Measurements from ENCODE around the gene DCAF15.

The DCAF15 gene

GRCh38 chr19:13955662-13956364 lies 3.5 kb downstream of the DCAF15 start:
- no peak for TF ChIP-seq USF1 (IDR thresholded peaks at IDR 0.05)
- TF ChIP-seq TCF12 (IDR thresholded peaks at IDR 0.05; ENCODE audit: low read depth), result no peak
- no peak for TF ChIP-seq TAF1 (IDR thresholded peaks at IDR 0.05; ENCODE audit: low read depth)
- TF ChIP-seq CEBPB (IDR thresholded peaks at IDR 0.05), result no peak
- no peak for TF ChIP-seq CREB1 (IDR thresholded peaks at IDR 0.05; ENCODE audit: low read depth)
- TF ChIP-seq, protein P1, sequence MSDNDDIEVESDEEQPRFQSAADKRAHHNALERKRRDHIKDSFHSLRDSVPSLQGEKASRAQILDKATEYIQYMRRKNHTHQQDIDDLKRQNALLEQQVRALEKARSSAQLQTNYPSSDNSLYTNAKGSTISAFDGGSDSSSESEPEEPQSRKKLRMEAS (IDR thresholded peaks at IDR 0.05), result no peak
- TF ChIP-seq TEAD4 (IDR thresholded peaks at IDR 0.05), result no peak
- TF ChIP-seq YY1 (IDR thresholded peaks at IDR 0.05; ENCODE audit: low read depth), result no peak
- TF ChIP-seq EGR1 (IDR thresholded peaks at IDR 0.05), result no peak
- no peak for TF ChIP-seq NFIC (IDR thresholded peaks at IDR 0.05)
- no peak for TF ChIP-seq ZBTB7A (IDR thresholded peaks at IDR 0.05; ENCODE audit: low read depth)
- TF ChIP-seq EP300 (IDR thresholded peaks at IDR 0.05; ENCODE audit: borderline replicate concordance), result no peak
- TF ChIP-seq RAD21 (IDR thresholded peaks at IDR 0.05; ENCODE audit: low read depth), result no peak
- no peak for TF ChIP-seq REST (IDR thresholded peaks at IDR 0.05; ENCODE audit: low read depth)
- TF ChIP-seq FOXM1 (IDR thresholded peaks at IDR 0.05; ENCODE audit: borderline replicate concordance, low read depth), result no peak

DNA sequence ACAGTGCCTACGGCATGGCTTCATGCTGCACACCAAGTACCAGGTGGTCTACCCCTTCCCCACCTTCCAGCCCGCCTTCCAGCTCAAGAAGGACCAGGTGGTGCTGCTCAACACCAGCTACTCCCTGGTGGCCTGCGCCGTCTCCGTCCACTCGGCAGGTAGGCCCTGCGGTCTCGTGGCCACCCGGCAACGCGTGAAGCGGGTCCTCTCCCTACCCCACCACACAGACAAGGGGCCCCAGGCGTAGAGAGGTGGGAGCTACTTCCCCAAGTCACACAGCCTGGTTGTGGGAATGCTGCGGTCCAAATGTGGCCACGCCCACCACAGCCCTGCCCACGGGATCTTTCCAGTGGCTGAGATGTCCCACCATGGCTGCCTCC lies 4.0 kb downstream of the DCAF15 start:
- TF ChIP-seq EGR1 (IDR thresholded peaks at IDR 0.05) (no peak), EP300 (IDR thresholded peaks at IDR 0.05; ENCODE audit: borderline replicate concordance) (no peak), FOXM1 (IDR thresholded peaks at IDR 0.05; ENCODE audit: borderline replicate concordance, low read depth) (no peak), USF1 (IDR thresholded peaks at IDR 0.05) (no peak), CREB1 (IDR thresholded peaks at IDR 0.05; ENCODE audit: low read depth) (no peak), RAD21 (IDR thresholded peaks at IDR 0.05; ENCODE audit: low read depth) (no peak), NFIC (IDR thresholded peaks at IDR 0.05) (no peak), TEAD4 (IDR thresholded peaks at IDR 0.05) (no peak), YY1 (IDR thresholded peaks at IDR 0.05; ENCODE audit: low read depth) (no peak), REST (IDR thresholded peaks at IDR 0.05; ENCODE audit: low read depth) (no peak)
- TF ChIP-seq, protein P1 (IDR thresholded peaks at IDR 0.05), result no peak

DNA sequence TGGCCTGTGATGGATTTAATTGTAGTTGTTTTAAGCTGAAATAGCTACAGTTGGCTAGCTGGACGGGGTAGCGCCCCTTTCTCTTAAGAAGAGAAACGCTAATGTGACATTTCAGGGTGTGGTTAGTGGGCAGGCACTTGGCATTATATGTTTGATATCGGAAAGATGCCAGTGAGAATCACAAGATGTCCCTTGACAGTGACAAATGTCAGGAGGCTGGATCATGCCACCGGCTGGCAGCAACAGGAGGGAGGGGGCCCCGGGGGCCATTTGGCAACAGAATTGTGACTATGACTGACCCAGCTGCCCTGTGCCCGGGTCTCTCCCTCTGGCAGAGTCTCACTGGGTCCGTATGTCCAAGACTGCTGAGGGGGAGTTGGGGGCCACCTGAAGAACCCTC lies 4.7 kb downstream of the DCAF15 start:
- TF ChIP-seq TEAD4 (IDR thresholded peaks at IDR 0.05) (no peak), TAF1 (IDR thresholded peaks at IDR 0.05; ENCODE audit: low read depth) (no peak), RAD21 (IDR thresholded peaks at IDR 0.05; ENCODE audit: low read depth) (no peak)
- TF ChIP-seq, protein P1 (IDR thresholded peaks at IDR 0.05), result no peak

GRCh38 chr19:13958043-13958442 lies 5.7 kb downstream of the DCAF15 start:
- no peak for TF ChIP-seq TCF12 (IDR thresholded peaks at IDR 0.05; ENCODE audit: low read depth)
- TF ChIP-seq ZBTB7A (IDR thresholded peaks at IDR 0.05; ENCODE audit: low read depth), result no peak
- no peak for TF ChIP-seq TAF1 (IDR thresholded peaks at IDR 0.05; ENCODE audit: low read depth)
- no peak for TF ChIP-seq RAD21 (IDR thresholded peaks at IDR 0.05; ENCODE audit: low read depth)
- no peak for TF ChIP-seq CEBPB (IDR thresholded peaks at IDR 0.05)
- no peak for TF ChIP-seq EP300 (IDR thresholded peaks at IDR 0.05; ENCODE audit: borderline replicate concordance)
- TF ChIP-seq FOXM1 (IDR thresholded peaks at IDR 0.05; ENCODE audit: borderline replicate concordance, low read depth), result no peak

DNA sequence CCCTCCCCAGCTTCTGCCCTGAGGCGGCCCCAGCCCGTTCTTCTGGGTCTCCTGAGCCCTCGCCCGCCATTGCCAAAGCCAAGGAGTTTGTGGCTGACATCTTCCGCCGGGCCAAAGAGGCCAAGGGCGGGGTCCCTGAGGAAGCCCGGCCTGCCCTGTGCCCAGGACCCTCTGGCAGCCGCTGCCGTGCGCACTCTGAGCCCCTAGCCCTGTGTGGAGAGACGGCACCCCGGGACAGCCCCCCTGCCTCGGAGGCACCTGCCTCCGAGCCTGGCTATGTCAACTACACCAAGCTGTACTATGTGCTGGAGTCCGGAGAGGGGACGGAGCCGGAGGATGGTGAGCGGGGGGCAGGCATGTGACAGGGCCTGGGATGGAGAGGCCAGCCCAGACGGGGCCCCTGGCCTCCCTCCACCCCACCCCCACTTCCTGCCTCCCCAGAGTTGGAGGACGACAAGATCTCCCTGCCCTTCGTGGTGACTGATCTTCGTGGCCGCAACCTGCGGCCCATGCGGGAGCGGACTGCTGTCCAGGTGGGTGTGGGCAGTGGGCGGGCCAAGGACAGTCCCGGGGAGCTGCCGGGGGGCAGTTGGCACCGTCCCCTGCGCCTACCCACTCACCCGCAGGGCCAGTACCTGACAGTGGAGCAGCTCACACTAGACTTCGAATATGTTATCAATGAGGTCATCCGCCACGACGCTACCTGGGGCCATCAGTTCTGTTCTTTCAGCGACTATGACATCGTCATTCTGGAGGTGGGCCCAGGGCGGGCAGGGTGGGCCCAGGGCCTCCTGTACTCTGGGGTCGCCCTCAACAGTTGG lies 7.0 kb downstream of the DCAF15 start:
- no peak for TF ChIP-seq FOXM1 (IDR thresholded peaks at IDR 0.05; ENCODE audit: borderline replicate concordance, low read depth)
- TF ChIP-seq USF1 (IDR thresholded peaks at IDR 0.05), result no peak
- TF ChIP-seq, protein P1 (IDR thresholded peaks at IDR 0.05), result no peak
- no peak for TF ChIP-seq CREB1 (IDR thresholded peaks at IDR 0.05; ENCODE audit: low read depth)
- no peak for TF ChIP-seq TAF1 (IDR thresholded peaks at IDR 0.05; ENCODE audit: low read depth)
- no peak for TF ChIP-seq RAD21 (IDR thresholded peaks at IDR 0.05; ENCODE audit: low read depth)
- no peak for TF ChIP-seq YY1 (IDR thresholded peaks at IDR 0.05; ENCODE audit: low read depth)
- TF ChIP-seq NFIC (IDR thresholded peaks at IDR 0.05), result no peak
- TF ChIP-seq ZBTB7A (IDR thresholded peaks at IDR 0.05; ENCODE audit: low read depth), result no peak
- no peak for TF ChIP-seq EP300 (IDR thresholded peaks at IDR 0.05; ENCODE audit: borderline replicate concordance)
- TF ChIP-seq REST (IDR thresholded peaks at IDR 0.05; ENCODE audit: low read depth), result no peak
- TF ChIP-seq TCF12 (IDR thresholded peaks at IDR 0.05; ENCODE audit: low read depth), result no peak
- TF ChIP-seq TEAD4 (IDR thresholded peaks at IDR 0.05), result no peak
- no peak for TF ChIP-seq EGR1 (IDR thresholded peaks at IDR 0.05)
- no peak for TF ChIP-seq CEBPB (IDR thresholded peaks at IDR 0.05)
